ENCODE data around the gene SH3PXD2A.
A peak's percentile ranks its signal among the peaks of the same experiment; 100 is the strongest.

The SH3PXD2A gene

GRCh38 chr10:103654925-103655324, 200.5 kb downstream of the SH3PXD2A start:
- intact Hi-C loops (cut with DNase I; ENCODE audit: low total_unique reads) = no loop called here
- Histone ChIP-seq H3K4me3 (no peak overlapping the region), H3K36me3 (peaks cover 17 to 40% (median 30%) of the 10 kb centered on the region in 3 donors), H3K4me1 (peaks cover 0 to 73% (median 48%) of the 10 kb centered on the region in 4 donors), H3K27ac (no peak overlapping the region), H3K27me3 (no peaks in the 10 kb centered on the region), H3K9me3 (no peaks in the 10 kb centered on the region)
- no peak for DNase-seq
- TF ChIP-seq CTCF (IDR thresholded peaks at IDR 0.05) = no peak

DNA sequence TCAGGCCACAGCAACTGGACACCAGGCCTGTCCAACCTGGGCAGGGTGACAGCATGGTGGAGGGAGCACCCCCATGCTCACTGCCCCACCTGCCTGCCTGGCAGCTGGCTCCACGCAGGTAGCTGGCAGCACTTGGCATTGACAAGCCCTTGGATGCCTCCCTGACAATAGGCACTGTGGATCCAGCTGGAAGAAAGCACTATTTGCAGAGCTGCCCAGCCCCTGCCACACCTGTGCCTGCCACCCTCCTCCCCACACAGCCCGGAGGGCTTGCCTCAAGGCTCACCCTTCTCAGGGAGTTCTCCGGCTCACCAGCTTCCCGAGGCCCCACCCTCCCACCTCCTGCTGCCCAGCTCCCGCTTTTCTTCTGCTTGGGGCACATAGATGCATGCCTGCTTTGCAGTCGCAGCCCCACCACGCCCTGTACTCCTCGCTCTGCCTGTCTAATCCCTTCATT, 201.8 kb downstream of the SH3PXD2A start:
- intact Hi-C loops (cut with DNase I; ENCODE audit: low total_unique reads) = no loop called here
- no peak overlapping the region for H3K4me3 ChIP-seq
- peaks cover 4 to 75% (median 56%) of the 10 kb centered on the region in 4 donors for H3K4me1 ChIP-seq
- H3K9me3 ChIP-seq = no peaks in the 10 kb centered on the region
- no peak for DNase-seq
- H3K27me3 ChIP-seq = no peaks in the 10 kb centered on the region
- peak overlapping the region; percentile 61 to 72 for H3K27ac ChIP-seq
- H3K36me3 ChIP-seq = peaks cover 17 to 33% (median 20%) of the 10 kb centered on the region in 3 donors
- no peak for TF ChIP-seq CTCF (IDR thresholded peaks at IDR 0.05)

- Histone ChIP-seq H3K9me3 (no peaks in the 10 kb centered on the region), H3K27me3 (no peaks in the 10 kb centered on the region), H3K4me1 (peaks cover 4 to 76% (median 65%) of the 10 kb centered on the region in 4 donors), H3K36me3 (peaks cover 10 to 24% (median 12%) of the 10 kb centered on the region in 3 donors), H3K27ac (peak overlapping the region; percentile 61 to 72), H3K4me3 (no peak overlapping the region)
- DNase-seq = peak; percentile 82
- TF ChIP-seq CTCF (IDR thresholded peaks at IDR 0.05) = no peak
- intact Hi-C loops (cut with DNase I; ENCODE audit: low total_unique reads) = no loop called here
Observed at GRCh38 chr10:103652599-103653281, 202.6 kb downstream of the SH3PXD2A start.

DNA sequence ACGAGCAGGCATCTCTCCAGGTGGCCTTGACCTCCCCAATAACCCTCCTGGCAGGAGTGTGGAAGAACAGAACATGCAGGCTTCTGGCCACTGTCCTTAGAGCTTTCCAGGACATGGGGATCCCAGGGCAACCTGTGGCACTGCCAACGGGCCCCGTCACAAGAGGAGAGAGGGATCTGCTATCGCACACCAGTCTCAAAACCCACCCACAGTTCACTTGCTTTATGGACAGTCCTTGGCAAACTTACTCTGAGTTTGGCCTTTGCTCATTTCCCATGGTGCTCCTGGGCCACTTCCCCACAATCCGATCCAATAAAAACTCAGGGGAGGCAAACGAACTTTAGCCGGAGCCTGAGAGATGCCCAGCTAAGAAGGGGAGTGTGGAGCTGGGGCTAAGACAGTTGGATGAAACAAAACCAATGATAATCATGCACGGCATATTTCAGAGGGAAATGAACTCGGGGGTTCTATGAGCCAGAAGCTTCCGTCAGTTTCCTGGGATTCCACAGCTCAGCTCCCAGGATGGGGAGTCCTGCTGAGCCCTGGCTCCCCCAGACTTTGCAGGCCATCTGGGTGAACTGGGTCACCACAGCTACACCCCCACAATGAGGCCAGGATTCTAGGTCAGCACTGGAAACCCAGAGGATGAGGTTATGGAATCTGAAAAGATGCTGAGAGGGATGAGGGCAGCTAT, 203.4 kb downstream of the SH3PXD2A start:
- no peaks in the 10 kb centered on the region for H3K9me3 ChIP-seq
- H3K36me3 ChIP-seq = peaks cover 4 to 22% (median 7%) of the 10 kb centered on the region in 3 donors
- peaks cover 4 to 83% (median 72%) of the 10 kb centered on the region in 4 donors for H3K4me1 ChIP-seq
- intact Hi-C loops (cut with DNase I; ENCODE audit: low total_unique reads) = no loop called here
- peak overlapping the region; percentile 61 to 72 for H3K27ac ChIP-seq
- no peak for TF ChIP-seq CTCF (IDR thresholded peaks at IDR 0.05)
- H3K4me3 ChIP-seq = no peak overlapping the region
- DNase-seq = peak in 1 of 2 donors; percentile 94
- no peaks in the 10 kb centered on the region for H3K27me3 ChIP-seq

DNA sequence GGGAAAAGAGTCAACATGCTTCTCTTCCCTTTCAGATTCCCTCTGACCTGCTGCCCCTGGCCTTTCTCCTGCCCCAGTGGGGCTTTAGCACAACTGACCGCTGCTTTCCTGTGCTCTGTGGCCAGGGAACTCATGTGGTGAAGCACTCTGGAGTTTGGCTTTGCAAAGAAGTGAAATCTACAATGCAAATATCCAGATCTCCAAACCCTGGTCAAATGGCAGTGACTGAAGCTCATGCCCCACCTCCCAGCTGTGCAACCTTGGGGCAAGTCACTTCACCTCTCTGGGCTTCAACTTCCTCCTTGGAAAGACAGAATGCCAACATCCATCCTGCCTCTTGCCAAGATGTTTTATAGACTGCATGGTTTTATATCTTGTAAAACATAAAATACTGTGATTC, 204.0 kb downstream of the SH3PXD2A start:
- Histone ChIP-seq H3K36me3 (peaks cover 0 to 23% (median 4%) of the 10 kb centered on the region in 3 donors), H3K27ac (peak overlapping the region; percentile 61 to 72), H3K4me3 (no peak overlapping the region), H3K9me3 (no peaks in the 10 kb centered on the region), H3K4me1 (peaks cover 4 to 89% (median 76%) of the 10 kb centered on the region in 4 donors), H3K27me3 (no peaks in the 10 kb centered on the region)
- no peak for TF ChIP-seq CTCF (IDR thresholded peaks at IDR 0.05)
- intact Hi-C loops (cut with DNase I; ENCODE audit: low total_unique reads) = no loop called here
- no peak for DNase-seq

Data from tibial artery (tissue), 4 donors.